GM19372 (cell line): ENCODE data around the gene COLEC12.
A peak's percentile ranks its signal among the peaks of the same experiment; 100 is the strongest.

Experiments
- ATAC-seq: cut with Tn5 transposase; IDR thresholded peaks from one replicate; pipeline ENCODE4 v1.9.1; 2021; ENCODE audit warnings: mild to moderate bottlenecking, low read depth, moderate library complexity; ENCODE audit not compliant: unreplicated experiment

The COLEC12 gene

DNA sequence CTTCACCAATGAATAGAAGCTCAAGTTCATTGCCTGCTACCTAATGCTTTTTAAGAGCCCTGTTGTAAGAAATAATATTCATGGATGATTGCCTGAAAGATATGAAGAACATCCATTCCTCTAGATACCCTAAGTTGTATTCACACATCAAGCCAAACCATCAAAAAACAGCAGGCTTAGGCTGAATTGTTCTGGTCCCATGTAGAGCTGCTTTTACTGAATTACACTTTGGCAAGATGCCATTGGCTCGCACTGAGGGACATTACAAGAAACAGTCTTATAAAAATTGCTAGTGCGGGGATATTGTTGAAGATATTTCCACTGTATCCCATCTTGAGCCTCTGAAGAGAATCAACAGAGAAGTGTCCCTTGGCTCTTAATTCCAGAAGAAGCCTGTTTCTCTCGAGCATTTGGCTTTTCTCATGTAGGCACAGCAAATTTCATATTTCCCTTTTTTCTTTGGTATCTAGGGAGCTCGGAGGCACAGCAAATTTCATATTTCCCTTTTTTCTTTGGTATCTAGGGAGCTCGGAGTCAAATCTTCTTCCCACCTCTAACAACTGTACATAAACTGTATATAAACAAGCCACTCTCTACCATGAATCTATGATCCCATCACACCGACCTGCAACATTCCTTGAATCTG lies 107.5 kb downstream of the COLEC12 start:
- ATAC-seq, result no peak

DNA sequence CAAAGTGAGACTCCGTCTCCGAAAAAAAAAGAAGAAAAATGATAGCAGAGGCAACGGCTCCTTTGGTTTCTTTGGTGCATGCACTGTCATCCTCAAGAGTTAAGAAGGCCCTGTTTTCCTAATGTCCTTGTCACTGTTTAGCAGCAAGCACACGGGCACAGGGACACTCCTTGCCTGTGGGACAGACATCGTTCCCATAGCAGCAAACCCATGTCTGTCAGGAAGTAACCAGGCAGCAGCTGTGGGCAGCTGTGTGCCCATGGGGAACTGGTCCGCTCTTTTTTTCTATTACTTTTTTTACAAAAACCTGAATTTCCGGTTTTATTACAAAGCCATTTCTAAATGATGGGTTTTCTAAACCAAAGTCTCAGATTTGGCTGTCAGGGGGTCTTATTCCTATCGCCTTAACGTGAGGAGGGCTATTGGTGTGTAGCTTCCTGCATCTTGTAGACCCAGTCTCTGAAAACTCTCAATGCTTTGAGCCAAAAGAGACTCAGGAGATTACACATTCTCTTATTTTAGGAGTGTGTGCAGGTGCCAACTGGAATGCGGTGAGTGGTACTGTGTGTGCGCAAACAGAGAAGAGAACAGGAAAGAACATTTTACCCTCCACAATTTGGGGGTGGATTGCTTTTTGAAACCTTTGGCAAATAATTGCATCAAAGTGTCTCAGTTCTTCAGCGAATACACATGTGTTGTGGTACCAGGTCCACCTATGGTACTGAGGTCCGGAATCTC lies 109.6 kb downstream of the COLEC12 start:
- ATAC-seq, result no peak

- no peak for ATAC-seq
Observed at GRCh38 chr18:389658-390357, 110.7 kb downstream of the COLEC12 start.

DNA sequence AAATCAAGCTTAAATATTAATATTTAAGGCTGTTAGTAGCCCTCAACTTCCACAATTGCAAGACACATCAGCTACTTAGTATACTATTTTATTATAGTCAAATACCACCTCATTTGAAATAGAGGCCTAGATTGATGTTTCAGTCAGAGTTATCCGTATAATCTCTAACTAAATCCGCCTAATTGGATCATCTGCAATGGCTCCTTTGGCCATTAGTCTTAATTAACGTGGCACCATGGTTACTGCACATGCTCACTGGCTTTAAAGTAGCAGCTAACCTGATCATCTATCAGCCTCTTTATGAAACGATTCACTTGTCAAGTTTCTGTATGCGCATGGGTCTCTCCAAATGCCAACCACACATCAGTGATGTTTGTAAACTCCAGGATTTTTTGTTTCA lies 112.3 kb downstream of the COLEC12 start:
- ATAC-seq, result no peak

DNA sequence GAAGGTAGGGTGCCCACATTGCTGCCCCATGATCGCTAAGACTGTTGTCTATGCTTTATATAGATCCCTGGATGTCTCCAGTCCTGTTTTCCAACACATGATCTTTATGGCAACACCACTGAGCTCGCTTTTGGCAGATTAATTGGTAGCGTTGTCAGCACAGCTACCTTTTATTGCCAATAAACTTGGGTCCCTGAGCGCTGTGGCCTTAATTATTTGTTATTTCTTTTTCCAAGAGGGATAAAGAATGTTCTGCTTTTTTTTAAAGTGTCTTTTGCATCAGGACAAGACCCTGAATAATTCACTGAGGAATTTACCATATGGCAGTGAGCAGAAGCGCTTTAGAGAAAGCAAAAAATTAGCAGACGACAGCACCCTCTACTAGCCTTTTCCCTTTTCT lies 113.5 kb downstream of the COLEC12 start:
- ATAC-seq, result no peak

GRCh38 chr18:384897-385296 lies 115.6 kb downstream of the COLEC12 start:
- no peak for ATAC-seq

DNA sequence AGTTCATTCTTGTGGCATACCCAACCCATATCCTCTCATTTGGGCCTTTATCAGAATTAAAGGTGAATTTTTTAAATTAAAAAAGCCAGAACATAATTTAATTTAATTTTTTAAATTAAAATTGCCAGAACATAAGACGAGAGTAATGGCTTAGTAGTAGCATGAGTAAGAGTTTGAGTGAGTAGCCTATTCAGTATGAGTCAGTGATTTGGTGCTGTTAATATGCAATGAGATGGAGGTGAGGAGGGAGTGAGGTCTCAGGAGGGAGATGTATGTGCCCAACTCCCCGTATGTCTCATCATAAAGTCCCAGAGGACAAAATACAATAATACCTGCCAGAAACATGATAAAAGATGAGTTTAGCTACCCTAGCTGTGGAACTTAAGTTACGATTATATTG lies 117.4 kb downstream of the COLEC12 start:
- ATAC-seq, result no peak

GRCh38 chr18:382423-382984 lies 118.0 kb downstream of the COLEC12 start:
- ATAC-seq, result no peak

DNA sequence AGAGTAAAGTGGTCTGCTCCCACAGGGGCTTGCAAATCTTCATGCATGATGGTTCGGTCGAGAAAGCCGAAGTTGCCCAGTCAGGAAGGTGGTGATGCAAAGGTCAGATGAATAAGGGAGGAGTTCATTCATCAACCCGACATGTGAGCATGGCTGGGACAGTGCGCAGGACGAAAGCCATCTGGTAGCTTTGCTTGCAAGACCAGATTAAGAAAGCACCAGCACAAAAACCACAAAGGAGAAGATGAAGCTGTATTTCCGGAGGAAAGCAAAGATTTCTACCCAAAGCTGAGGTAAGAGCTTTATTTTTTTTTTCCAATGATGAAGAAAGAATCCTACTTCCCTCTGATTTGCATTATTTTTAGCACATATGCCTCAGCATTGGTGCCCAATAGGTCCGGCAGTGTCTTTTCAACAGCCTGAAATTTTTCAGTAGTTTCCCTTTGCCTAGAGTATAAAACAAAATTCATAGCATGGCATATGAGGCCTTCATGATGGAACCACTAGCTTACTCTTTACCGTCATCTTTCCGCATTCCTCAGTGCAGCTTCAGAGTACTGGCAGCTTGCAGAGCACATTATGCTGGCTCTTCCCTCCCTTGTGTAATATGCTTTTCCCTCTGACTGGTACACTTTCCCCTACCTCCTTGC lies 120.7 kb downstream of the COLEC12 start:
- ATAC-seq, result no peak

GRCh38 chr18:378079-378478 lies 122.4 kb downstream of the COLEC12 start:
- no peak for ATAC-seq

DNA sequence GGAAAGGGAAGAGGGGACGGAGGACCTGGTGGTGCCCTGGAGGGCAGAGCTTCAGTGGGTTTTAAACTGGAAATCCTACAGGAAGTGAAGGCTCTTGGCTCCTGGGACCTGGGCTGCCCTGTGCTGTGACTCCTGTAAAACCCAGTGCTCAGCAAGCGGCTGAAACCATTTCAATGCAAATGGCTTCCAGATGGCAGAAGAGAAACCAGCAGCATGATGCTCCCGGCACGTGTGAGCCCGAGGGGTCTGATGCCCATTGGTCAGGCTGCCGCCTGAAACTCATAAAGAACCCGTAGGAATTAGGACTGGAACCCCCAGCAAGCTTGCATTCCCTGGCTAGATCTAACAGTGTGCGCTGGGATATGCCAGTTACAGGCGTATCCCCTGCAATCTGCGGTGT lies 123.4 kb downstream of the COLEC12 start:
- no peak for ATAC-seq

GRCh38 chr18:376311-376710 lies 124.2 kb downstream of the COLEC12 start:
- ATAC-seq, result no peak

- ATAC-seq, result peak; percentile 71
Observed at GRCh38 chr18:374721-375168, 125.8 kb downstream of the COLEC12 start.

DNA sequence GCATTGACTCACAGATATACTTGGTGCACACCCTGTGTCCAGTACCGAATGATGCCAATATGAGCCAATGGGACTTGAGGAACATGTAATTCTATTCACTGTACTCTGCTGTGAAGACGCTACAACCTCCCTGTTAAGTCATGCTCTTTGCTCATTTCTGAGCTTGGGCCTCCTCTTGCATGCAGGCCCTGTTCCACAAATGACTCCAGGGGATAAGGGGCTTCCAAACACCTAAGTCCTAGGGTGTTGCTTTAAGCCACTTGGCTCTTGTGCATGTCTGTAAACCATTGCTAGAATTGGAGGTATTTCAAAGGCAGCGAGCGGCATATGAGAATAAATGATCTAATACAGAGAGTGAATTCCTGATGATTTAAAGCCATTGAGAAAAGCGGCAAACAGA lies 126.7 kb downstream of the COLEC12 start:
- no peak for ATAC-seq

DNA sequence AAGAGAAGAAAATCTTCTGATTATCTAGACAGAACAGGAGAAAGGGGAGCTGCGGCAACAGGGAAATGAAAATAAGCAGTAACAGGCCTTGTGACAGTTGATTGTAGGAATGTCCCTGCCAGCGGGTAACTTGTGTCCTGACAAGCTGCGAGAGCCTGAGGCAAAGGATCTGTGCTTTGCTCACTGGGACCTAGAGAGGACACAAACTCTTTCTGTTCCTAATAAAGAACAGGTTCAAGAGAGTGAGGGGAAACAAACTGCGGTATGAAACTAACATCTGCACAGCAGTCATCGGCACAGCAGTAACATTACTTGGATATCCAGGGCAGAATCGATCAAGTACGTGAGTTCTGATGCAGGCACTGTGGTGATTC lies 128.9 kb downstream of the COLEC12 start:
- no peak for ATAC-seq

- no peak for ATAC-seq
Observed at GRCh38 chr18:370751-371608, 129.5 kb downstream of the COLEC12 start.

DNA sequence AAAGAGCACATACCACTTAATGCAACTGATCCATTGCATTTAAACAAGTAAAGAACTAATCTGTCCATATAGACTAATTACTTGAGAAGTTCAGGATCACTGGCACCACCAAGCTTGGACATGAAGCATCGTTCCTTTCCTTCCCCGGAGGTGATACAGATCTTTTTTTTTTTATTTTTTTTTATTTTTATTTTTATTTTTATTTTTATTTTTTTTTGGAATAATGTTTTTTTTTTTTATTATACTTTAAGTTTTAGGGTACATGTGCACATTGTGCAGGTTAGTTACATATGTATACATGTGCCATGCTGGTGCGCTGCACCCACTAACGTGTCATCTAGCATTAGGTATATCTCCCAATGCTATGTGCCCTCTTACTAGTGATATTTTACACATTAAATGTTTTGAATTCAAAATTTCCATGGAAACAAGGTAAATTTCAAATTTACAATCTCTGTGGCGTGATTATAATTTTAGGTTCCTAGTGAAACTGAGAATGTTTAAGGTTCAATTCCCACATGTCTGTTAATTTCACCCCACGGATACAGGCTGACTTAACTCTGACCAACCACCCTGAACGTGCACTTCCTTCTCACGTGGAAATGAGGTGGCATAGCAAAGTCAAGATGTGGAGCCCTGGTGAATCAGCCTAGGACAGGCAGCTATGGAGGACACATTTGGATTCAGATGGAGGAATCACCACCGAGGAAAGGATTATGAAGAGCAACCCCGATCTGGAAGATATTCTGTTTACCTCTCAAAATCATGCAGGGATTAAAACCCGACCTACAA lies 131.1 kb downstream of the COLEC12 start:
- no peak for ATAC-seq

DNA sequence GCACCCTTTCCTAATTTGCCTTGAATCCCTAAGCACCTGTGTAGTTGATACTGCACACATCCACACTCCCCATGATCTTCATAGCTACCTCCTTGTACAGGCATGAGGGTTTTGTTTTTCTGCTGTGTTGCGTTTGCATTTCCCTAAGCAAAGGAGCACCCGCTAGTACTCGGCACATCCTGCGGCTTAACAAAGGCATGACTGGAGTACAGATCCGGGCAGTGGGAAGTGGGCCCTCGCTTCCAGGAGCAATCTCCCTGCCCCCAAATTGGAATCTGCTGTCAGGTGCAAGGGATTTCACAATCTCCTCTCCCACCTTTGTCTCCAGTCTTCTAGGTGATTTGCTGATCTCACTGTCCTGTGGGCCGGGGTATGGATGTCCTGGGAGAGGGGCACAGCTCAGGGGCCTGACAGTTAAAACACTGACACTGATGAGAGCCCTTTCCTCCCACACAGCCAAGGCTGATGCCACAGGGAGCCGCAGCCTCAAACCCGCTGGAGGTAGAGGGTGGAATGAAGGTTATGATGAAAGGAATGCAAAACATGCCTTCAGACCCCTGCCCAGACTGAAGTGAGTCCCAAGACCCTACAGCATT lies 133.9 kb downstream of the COLEC12 start:
- no peak for ATAC-seq

GRCh38 chr18:365651-366050 lies 134.8 kb downstream of the COLEC12 start:
- no peak for ATAC-seq
